Endothelial cell (in vitro differentiated cells): ENCODE measurements around the gene ARHGAP18. TPM values are rescaled to one million over a fixed set of nuclear protein-coding genes. Genes with fewer than 3 reads are reported as not detected.

ENCODE experiments used
- DNase-seq: peaks from one replicate; pipeline ENCODE4 v3.0.0; 2021; ENCODE audit warnings: low spot score
- H3K27ac Mint-ChIP-seq: one replicate; pipeline ENCODE4 v1.8.0; 2021; ENCODE audit warnings: mixed read lengths, inconsistent platforms; ENCODE audit not compliant: unreplicated experiment
- H3K27me3 Mint-ChIP-seq: one replicate; pipeline ENCODE4 v1.8.0; 2021; ENCODE audit warnings: mild to moderate bottlenecking, moderate library complexity, mixed read lengths, inconsistent platforms; ENCODE audit not compliant: unreplicated experiment
- H3K36me3 Mint-ChIP-seq: one replicate; pipeline ENCODE4 v1.8.0; 2021; ENCODE audit warnings: mild to moderate bottlenecking, low read depth, mixed read lengths, inconsistent platforms; ENCODE audit not compliant: unreplicated experiment
- H3K4me1 Mint-ChIP-seq: one replicate; pipeline ENCODE4 v1.8.0; 2021; ENCODE audit warnings: mild to moderate bottlenecking, mixed read lengths, inconsistent platforms; ENCODE audit not compliant: unreplicated experiment
- H3K4me3 Mint-ChIP-seq: one replicate; pipeline ENCODE4 v1.8.0; 2021; ENCODE audit warnings: mild to moderate bottlenecking, mixed read lengths, inconsistent platforms; ENCODE audit not compliant: unreplicated experiment
- H3K9me3 Mint-ChIP-seq: one replicate; pipeline ENCODE4 v1.8.0; 2021; ENCODE audit warnings: mixed read lengths, inconsistent platforms; ENCODE audit not compliant: unreplicated experiment
- total RNA-seq: library from RNA; stranded (reverse); fragmentation: NEBNext Ultra II Directional; extraction: Animal tissue kit (Norgen Biotek cat#: 25700); gene quantifications from one replicate; pipeline ENCODE4 v1.2.1, GENCODE V29; 2021; ENCODE audit not compliant: unreplicated experiment
- TF ChIP-seq, protein P1 (sequence below): fragments of 200-600 bp; sonication (generic); IDR thresholded peaks from one replicate; pipeline ENCODE4 v1.5.0; 2021; ENCODE audit warnings: antibody characterized with exemption; ENCODE audit not compliant: unreplicated experiment

Gene ARHGAP18
- total RNA-seq, 1 donor from 2014 or later = 102 TPM

- peaks cover 2% of the 10 kb centered on the region for H3K27me3 Mint-ChIP-seq
- peaks cover 32% of the 10 kb centered on the region for H3K36me3 Mint-ChIP-seq
- peaks cover 72% of the 10 kb centered on the region for H3K4me1 Mint-ChIP-seq
- DNase-seq = no peak
- no peak overlapping the region for H3K4me3 Mint-ChIP-seq
- no peaks in the 10 kb centered on the region for H3K9me3 Mint-ChIP-seq
- no peak overlapping the region for H3K27ac Mint-ChIP-seq
- TF ChIP-seq, protein P1, sequence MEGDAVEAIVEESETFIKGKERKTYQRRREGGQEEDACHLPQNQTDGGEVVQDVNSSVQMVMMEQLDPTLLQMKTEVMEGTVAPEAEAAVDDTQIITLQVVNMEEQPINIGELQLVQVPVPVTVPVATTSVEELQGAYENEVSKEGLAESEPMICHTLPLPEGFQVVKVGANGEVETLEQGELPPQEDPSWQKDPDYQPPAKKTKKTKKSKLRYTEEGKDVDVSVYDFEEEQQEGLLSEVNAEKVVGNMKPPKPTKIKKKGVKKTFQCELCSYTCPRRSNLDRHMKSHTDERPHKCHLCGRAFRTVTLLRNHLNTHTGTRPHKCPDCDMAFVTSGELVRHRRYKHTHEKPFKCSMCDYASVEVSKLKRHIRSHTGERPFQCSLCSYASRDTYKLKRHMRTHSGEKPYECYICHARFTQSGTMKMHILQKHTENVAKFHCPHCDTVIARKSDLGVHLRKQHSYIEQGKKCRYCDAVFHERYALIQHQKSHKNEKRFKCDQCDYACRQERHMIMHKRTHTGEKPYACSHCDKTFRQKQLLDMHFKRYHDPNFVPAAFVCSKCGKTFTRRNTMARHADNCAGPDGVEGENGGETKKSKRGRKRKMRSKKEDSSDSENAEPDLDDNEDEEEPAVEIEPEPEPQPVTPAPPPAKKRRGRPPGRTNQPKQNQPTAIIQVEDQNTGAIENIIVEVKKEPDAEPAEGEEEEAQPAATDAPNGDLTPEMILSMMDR = no peak
Observed at GRCh38 chr6:129642322-129642721, 67.7 kb downstream of the ARHGAP18 start.

GRCh38 chr6:129641344-129641743 is 68.6 kb downstream of the ARHGAP18 start:
- Mint-ChIP-seq H3K4me3 (no peak overlapping the region), H3K9me3 (no peaks in the 10 kb centered on the region), H3K4me1 (peaks cover 72% of the 10 kb centered on the region), H3K27me3 (peaks cover 2% of the 10 kb centered on the region), H3K36me3 (peaks cover 39% of the 10 kb centered on the region), H3K27ac (peak overlapping the region; percentile 87)
- no peak for DNase-seq
- TF ChIP-seq, protein P1 = no peak

DNA sequence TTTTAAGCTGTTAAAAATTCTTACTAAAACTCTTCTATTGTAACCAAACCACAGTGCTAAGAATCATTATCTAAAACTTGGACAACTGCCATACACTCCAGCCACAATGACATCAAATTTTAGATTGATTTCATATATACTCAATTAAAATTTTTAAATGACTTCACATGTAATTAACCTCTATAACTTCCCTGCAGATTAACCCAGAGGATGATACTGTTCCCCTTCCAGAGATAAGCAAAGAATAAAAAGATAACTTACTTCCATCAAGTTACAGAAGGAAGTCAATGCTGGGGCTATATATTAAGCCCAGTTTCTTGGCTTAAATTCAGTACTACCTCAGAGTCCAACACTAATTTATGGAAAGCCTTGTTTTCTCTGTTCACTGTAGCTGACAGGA is 71.3 kb downstream of the ARHGAP18 start:
- no peak for DNase-seq
- Mint-ChIP-seq H3K27ac (peak overlapping the region; percentile 98), H3K4me1 (peaks cover 68% of the 10 kb centered on the region), H3K4me3 (no peak overlapping the region), H3K36me3 (peaks cover 64% of the 10 kb centered on the region), H3K9me3 (no peaks in the 10 kb centered on the region), H3K27me3 (no peaks in the 10 kb centered on the region)
- TF ChIP-seq, protein P1 = no peak

- peaks cover 62% of the 10 kb centered on the region for H3K4me1 Mint-ChIP-seq
- TF ChIP-seq, protein P1 = no peak
- peak; percentile 28 for DNase-seq
- peaks cover 70% of the 10 kb centered on the region for H3K36me3 Mint-ChIP-seq
- H3K27me3 Mint-ChIP-seq = no peaks in the 10 kb centered on the region
- no peaks in the 10 kb centered on the region for H3K9me3 Mint-ChIP-seq
- peak overlapping the region; percentile 98 for H3K27ac Mint-ChIP-seq
- peak overlapping the region; percentile 33 for H3K4me3 Mint-ChIP-seq
Observed at GRCh38 chr6:129638055-129638684, 71.8 kb downstream of the ARHGAP18 start.

DNA sequence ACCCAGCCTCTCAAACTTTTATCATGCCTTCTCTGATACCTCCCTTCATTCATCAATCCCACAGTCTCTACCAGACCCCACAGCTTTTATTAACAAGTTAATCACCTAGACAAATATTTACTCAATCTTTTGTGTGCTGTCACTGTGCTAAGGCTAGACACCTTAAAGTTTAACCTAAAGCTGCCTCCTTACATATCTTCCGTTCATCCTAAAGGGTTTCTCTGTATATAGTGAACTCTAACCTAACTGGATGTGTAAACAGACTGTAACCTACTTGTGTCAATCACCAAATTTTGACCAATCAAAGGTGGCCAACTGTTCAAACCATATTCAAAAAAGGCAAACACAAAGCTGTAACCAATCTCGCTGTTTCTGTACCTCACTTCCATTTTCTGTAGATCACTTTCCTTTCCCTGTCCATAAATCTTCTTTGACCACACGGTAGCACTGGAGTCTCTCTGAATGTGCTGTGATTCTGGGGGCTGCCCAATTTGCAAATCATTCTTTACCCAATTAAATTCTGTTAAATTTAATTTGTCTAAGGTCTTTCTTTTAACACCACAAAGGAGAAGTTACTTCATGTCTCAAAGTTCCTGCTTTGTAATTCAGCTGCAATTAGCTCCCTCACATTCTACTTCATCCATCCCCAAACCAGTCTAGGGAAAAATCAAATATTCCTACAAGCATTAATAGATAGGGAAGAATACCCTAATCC is 72.5 kb downstream of the ARHGAP18 start:
- H3K27ac Mint-ChIP-seq = peak overlapping the region; percentile 98
- H3K27me3 Mint-ChIP-seq = no peaks in the 10 kb centered on the region
- no peaks in the 10 kb centered on the region for H3K9me3 Mint-ChIP-seq
- H3K36me3 Mint-ChIP-seq = peaks cover 70% of the 10 kb centered on the region
- peaks cover 60% of the 10 kb centered on the region for H3K4me1 Mint-ChIP-seq
- H3K4me3 Mint-ChIP-seq = peak overlapping the region; percentile 48
- TF ChIP-seq, protein P1 = no peak
- no peak for DNase-seq
